Upper lobe of left lung (tissue), 4 donors: Measurements from ENCODE around the gene OR2T2.
"Not testable (repeated sequence)": the region's sequence is repeated elsewhere in the genome, so short reads cannot be mapped to it uniquely, and the experiment has no call there.

ENCODE experiments used
- EP300 ChIP-seq, 4 donors: sonication (generic); formaldehyde crosslinking; IDR thresholded peaks; one replicate each; pipeline ENCODE4 v1.5.1; 2017; ENCODE audit warnings: antibody characterized with exemption in 4 of 4, control low read depth in 2 of 4
- POLR2A ChIP-seq, 4 donors: fragments of 450-650 bp; IDR thresholded peaks; one replicate each; pipeline ENCODE4 v1.5.1; 2016 to 2017; ENCODE audit warnings: antibody characterized with exemption in 4 of 4, mild to moderate bottlenecking in 2 of 4
- POLR2AphosphoS5 ChIP-seq, 2 donors: sonication (generic); formaldehyde crosslinking; IDR thresholded peaks; one replicate each; pipeline ENCODE4 v1.5.1; 2017; ENCODE audit warnings: antibody characterized with exemption in 2 of 2
- TF ChIP-seq, protein P1 (sequence below), 6 experiments: fragments of 450-650 bp in 4 of 6; fragments of 200-600 bp in 2 of 6; sonication (generic) in 2 of 6; IDR thresholded peaks; one replicate each; pipeline ENCODE4 v1.5.1; 2016 to 2019; ENCODE audit warnings: antibody characterized with exemption in 6 of 6

DNA sequence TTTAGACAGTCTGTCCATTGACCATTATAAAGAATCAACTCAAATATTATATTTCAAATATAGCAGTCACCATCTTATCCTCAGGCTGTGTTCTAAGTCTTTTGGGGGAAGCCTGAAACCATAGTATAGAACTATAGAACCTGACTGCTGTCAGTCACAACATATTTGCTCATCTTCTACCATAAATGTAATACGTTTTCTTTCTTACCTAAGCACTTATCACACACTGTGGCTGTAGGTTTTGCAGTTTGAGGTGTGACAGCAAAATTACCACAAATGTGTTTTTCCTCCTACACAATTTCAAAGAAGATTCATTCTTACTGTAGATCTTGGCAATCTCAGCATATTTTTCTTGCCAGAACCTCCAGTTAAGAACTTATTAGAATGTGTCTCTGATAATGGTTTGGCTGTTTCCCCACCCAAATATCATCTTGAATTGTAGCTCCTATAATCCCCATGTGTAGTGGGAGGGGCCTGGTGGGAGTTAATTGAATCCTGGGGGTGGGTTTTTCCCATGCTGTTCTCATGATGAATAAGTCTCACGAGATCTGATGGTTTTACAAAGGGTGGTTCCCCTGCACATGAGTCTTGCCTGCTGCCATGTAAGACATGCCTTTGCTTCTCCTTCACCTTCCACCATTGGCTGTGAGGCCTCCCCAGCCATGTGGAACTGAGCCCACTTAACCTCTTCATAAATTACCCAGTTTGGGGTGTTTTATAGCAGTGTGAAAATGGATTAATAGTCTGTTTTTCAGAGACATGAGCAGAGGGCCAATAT lies 2.7 kb upstream of the OR2T2 start:
- not testable (repeated sequence) for TF ChIP-seq POLR2AphosphoS5, EP300, POLR2A (IDR thresholded peaks at IDR 0.05)
- TF ChIP-seq, protein P1, sequence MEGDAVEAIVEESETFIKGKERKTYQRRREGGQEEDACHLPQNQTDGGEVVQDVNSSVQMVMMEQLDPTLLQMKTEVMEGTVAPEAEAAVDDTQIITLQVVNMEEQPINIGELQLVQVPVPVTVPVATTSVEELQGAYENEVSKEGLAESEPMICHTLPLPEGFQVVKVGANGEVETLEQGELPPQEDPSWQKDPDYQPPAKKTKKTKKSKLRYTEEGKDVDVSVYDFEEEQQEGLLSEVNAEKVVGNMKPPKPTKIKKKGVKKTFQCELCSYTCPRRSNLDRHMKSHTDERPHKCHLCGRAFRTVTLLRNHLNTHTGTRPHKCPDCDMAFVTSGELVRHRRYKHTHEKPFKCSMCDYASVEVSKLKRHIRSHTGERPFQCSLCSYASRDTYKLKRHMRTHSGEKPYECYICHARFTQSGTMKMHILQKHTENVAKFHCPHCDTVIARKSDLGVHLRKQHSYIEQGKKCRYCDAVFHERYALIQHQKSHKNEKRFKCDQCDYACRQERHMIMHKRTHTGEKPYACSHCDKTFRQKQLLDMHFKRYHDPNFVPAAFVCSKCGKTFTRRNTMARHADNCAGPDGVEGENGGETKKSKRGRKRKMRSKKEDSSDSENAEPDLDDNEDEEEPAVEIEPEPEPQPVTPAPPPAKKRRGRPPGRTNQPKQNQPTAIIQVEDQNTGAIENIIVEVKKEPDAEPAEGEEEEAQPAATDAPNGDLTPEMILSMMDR (IDR thresholded peaks at IDR 0.05) = not testable (repeated sequence)
